Measurements from ENCODE around the gene CNOT11.

Gene CNOT11

GRCh38 chr2:101272045-101272784, 19.5 kb downstream of the CNOT11 start:
- H3K4me1 ChIP-seq (ENCODE audit: insufficient read depth, low read length, severe bottlenecking), result no peaks in the 10 kb centered on the region
- no peaks in the 10 kb centered on the region for H3K9me3 ChIP-seq (ENCODE audit: low read length)
- H3F3A ChIP-seq (ENCODE audit: insufficient read depth, low read length), result no peaks in the 10 kb centered on the region
- H3K36me3 ChIP-seq (ENCODE audit: insufficient read depth, low read length), result peaks cover 65% of the 10 kb centered on the region
- no peak overlapping the region for H3K4me3 ChIP-seq (ENCODE audit: low read depth, low read length, poor library complexity, severe bottlenecking)
- no peaks in the 10 kb centered on the region for H3K79me2 ChIP-seq (ENCODE audit: insufficient read depth, low read length)
- H2AFZ ChIP-seq (ENCODE audit: low read length), result no peak overlapping the region
- no peak overlapping the region for H3K27ac ChIP-seq (ENCODE audit: low read depth, low read length, poor library complexity, severe bottlenecking)
- no peak overlapping the region for H3K4me2 ChIP-seq (ENCODE audit: low read length)
- no peaks in the 10 kb centered on the region for H3K27me3 ChIP-seq (ENCODE audit: insufficient read depth, low read length)
- no peaks in the 10 kb centered on the region for H3K9me2 ChIP-seq (ENCODE audit: low read depth, low read length)
- TF ChIP-seq EZH2 (IDR thresholded peaks at IDR 0.05; ENCODE audit: borderline replicate concordance, low read length) (no peak), CTCF (IDR thresholded peaks at IDR 0.05; ENCODE audit: low read length) (no peak)
- H4K20me1 ChIP-seq (ENCODE audit: insufficient read depth, low read length), result no peaks in the 10 kb centered on the region
- no peak overlapping the region for H3K9ac ChIP-seq (ENCODE audit: low read length)

GRCh38 chr2:101273056-101273455, 20.4 kb downstream of the CNOT11 start:
- Histone ChIP-seq H3K4me2 (ENCODE audit: low read length) (no peak overlapping the region), H3K9me3 (ENCODE audit: low read length) (no peaks in the 10 kb centered on the region), H3K27ac (ENCODE audit: low read depth, low read length, poor library complexity, severe bottlenecking) (no peak overlapping the region), H2AFZ (ENCODE audit: low read length) (no peak overlapping the region), H3K79me2 (ENCODE audit: insufficient read depth, low read length) (no peaks in the 10 kb centered on the region), H3K4me1 (ENCODE audit: insufficient read depth, low read length, severe bottlenecking) (no peaks in the 10 kb centered on the region), H3K9me2 (ENCODE audit: low read depth, low read length) (no peaks in the 10 kb centered on the region), H3K9ac (ENCODE audit: low read length) (no peak overlapping the region), H3K27me3 (ENCODE audit: insufficient read depth, low read length) (no peaks in the 10 kb centered on the region), H3K36me3 (ENCODE audit: insufficient read depth, low read length) (peaks cover 62% of the 10 kb centered on the region), H4K20me1 (ENCODE audit: insufficient read depth, low read length) (no peaks in the 10 kb centered on the region), H3F3A (ENCODE audit: insufficient read depth, low read length) (no peaks in the 10 kb centered on the region), H3K4me3 (ENCODE audit: low read depth, low read length, poor library complexity, severe bottlenecking) (no peak overlapping the region)
- no peak for TF ChIP-seq CTCF (IDR thresholded peaks at IDR 0.05; ENCODE audit: low read length)
- no peak for TF ChIP-seq EZH2 (IDR thresholded peaks at IDR 0.05; ENCODE audit: borderline replicate concordance, low read length)

GRCh38 chr2:101274142-101274541, 21.5 kb downstream of the CNOT11 start:
- no peak overlapping the region for H3K4me3 ChIP-seq (ENCODE audit: low read depth, low read length, poor library complexity, severe bottlenecking)
- H4K20me1 ChIP-seq (ENCODE audit: insufficient read depth, low read length), result no peaks in the 10 kb centered on the region
- no peaks in the 10 kb centered on the region for H3F3A ChIP-seq (ENCODE audit: insufficient read depth, low read length)
- no peaks in the 10 kb centered on the region for H3K9me2 ChIP-seq (ENCODE audit: low read depth, low read length)
- TF ChIP-seq CTCF (IDR thresholded peaks at IDR 0.05; ENCODE audit: low read length) (no peak), EZH2 (IDR thresholded peaks at IDR 0.05; ENCODE audit: borderline replicate concordance, low read length) (no peak)
- H3K9me3 ChIP-seq (ENCODE audit: low read length), result no peaks in the 10 kb centered on the region
- H3K4me1 ChIP-seq (ENCODE audit: insufficient read depth, low read length, severe bottlenecking), result no peaks in the 10 kb centered on the region
- H3K27me3 ChIP-seq (ENCODE audit: insufficient read depth, low read length), result no peaks in the 10 kb centered on the region
- no peak overlapping the region for H3K9ac ChIP-seq (ENCODE audit: low read length)
- H3K79me2 ChIP-seq (ENCODE audit: insufficient read depth, low read length), result no peaks in the 10 kb centered on the region
- H3K36me3 ChIP-seq (ENCODE audit: insufficient read depth, low read length), result peaks cover 60% of the 10 kb centered on the region
- H3K27ac ChIP-seq (ENCODE audit: low read depth, low read length, poor library complexity, severe bottlenecking), result no peak overlapping the region
- H2AFZ ChIP-seq (ENCODE audit: low read length), result no peak overlapping the region
- H3K4me2 ChIP-seq (ENCODE audit: low read length), result no peak overlapping the region
